Ovary (tissue), 9 donors: ENCODE results near the gene EYS. TPM values are rescaled to one million over a fixed set of nuclear protein-coding genes. Genes with fewer than 3 reads are reported as not detected.

Experiments used
- DNase-seq, 5 donors: peaks; one replicate each; pipeline ENCODE4 v3.0.0-alpha.2; 2019 to 2020
- H3K27ac ChIP-seq, 2 donors: fragments of 200-600 bp; one replicate each; pipeline versions ENCODE4 v1.5.1 to v1.8.0; 2019 to 2022
- H3K27me3 ChIP-seq: fragments of 200-600 bp; one replicate; pipeline ENCODE4 v1.8.0; 2022
- H3K36me3 ChIP-seq: fragments of 200-600 bp; sonication (generic); one replicate; pipeline ENCODE4 v1.5.1; 2019
- H3K4me1 ChIP-seq: one replicate; pipeline ENCODE4 v1.8.1; 2013; ENCODE audit warnings: mild to moderate bottlenecking, moderate library complexity; ENCODE audit not compliant: insufficient read depth
- H3K4me3 ChIP-seq: fragments of 200-600 bp; sonication (generic); one replicate; pipeline ENCODE4 v1.5.1; 2017
- H3K9me3 ChIP-seq, 2 donors: fragments of 200-600 bp in 1 of 2; sonication (generic) in 1 of 2; one replicate each; pipeline versions ENCODE4 v1.5.1 to v1.8.1; 2013 to 2019; ENCODE audit warnings: mild to moderate bottlenecking in 1 of 2, moderate library complexity in 1 of 2
- EP300 ChIP-seq: sonication (generic); formaldehyde crosslinking; IDR thresholded peaks from one replicate; pipeline ENCODE4 v1.6.1; 2017; ENCODE audit warnings: antibody characterized with exemption
- POLR2A ChIP-seq: fragments of 450-650 bp; IDR thresholded peaks from one replicate; pipeline ENCODE4 v1.6.1; 2017; ENCODE audit warnings: antibody characterized with exemption, mild to moderate bottlenecking, moderate library complexity
- WGBS, 3 donors: extraction: QIAGEN DNeasy Blood & Tissue Kit in 1 of 3; methylation state at CpG; one replicate each; pipeline versions ENCODE4 v1.1.5 to v1.1.7; 2013 to 2017; 5-methylcytosine and 5-hydroxymethylcytosine counted together
- intact Hi-C, 4 donors: fragments of 100-400 bp; cut with DNase I; formaldehyde crosslinking; loops; one replicate each; pipeline versions ENCODE4 v1.11.0 to v1.15.1; 2022 to 2023
- polyA plus RNA-seq, 2 donors: library from polyadenylated mRNA; stranded (reverse); fragments of 200-250 nt in 1 of 2; fragments of 350-450 nt in 1 of 2; fragmentation: Illumina TruSeq in 1 of 2; extraction: RNeasy Lipid Tissue Mini Kit (QIAGEN cat#74804) in 1 of 2; gene quantifications; one replicate each; pipeline ENCODE4 v1.2.3, GENCODE V29; 2013 to 2014
- total RNA-seq, 7 donors: library from RNA; depleted of rRNA in 2 of 7; stranded (reverse); fragments of >200 nt in 2 of 7; fragmentation: NEBNext Ultra II Directional in 3 of 7; extraction: Animal tissue kit (Norgen Biotek cat#: 25700) in 3 of 7; gene quantifications; one replicate each; pipeline versions ENCODE4 v1.1.0 to v1.2.4, GENCODE V29; 2016 to 2023
- TF ChIP-seq, protein P1 (sequence below), 3 donors: fragments of 450-650 bp in 2 of 3; fragments of 200-600 bp in 1 of 3; IDR thresholded peaks; one replicate each; pipeline versions ENCODE4 v1.5.1 to v1.8.0; 2016 to 2022; ENCODE audit warnings: antibody characterized with exemption in 3 of 3, mild to moderate bottlenecking in 1 of 3
- donor health status: DM: no; HTN: no; CAD: no; lungs with moderate emphysema.
- donor health status: DM: no; HTN: no; CAD: no.
- donor health status: Bipolar disorder and iron deficiency.
- donor health status: DM: yes; HTN: yes; CAD: no.
- donor health status: DM: no; HTN: no; CAD: no.
- donor health status: DM: yes; HTN: yes; CAD: no.

Gene EYS
- total and polyA plus RNA-seq, 9 donors = under 0.01 to 0.03 (median 0.01) TPM; not detected in 6

DNA sequence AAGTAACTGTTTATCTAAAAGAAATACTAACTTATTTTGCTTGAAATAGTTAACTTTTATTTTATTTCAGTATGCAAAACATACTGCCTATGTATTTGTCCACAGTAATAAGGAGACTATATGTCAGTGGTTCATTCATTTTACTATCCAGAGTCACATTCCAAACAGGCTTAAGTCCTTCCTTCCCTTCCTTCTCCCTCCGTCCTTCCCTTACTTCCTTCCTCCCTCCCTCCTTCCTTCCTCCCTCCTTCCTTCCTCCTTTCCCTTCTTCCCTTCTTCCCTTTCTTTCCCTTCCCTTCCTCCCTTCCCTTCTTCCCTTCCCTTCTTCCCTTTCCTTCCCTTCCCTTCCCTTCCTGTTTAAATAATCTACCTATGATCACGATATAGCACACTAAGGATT, 899.2 kb downstream of the EYS start:
- intact Hi-C loops = no loop called here
- Histone ChIP-seq H3K9me3 (no peaks in the 10 kb centered on the region), H3K27ac (no peak overlapping the region), H3K27me3 (no peaks in the 10 kb centered on the region), H3K4me1 (no peaks in the 10 kb centered on the region), H3K36me3 (no peaks in the 10 kb centered on the region), H3K4me3 (no peak overlapping the region)
- DNase-seq = no peak
- TF ChIP-seq POLR2A = no peak
- TF ChIP-seq, protein P1, sequence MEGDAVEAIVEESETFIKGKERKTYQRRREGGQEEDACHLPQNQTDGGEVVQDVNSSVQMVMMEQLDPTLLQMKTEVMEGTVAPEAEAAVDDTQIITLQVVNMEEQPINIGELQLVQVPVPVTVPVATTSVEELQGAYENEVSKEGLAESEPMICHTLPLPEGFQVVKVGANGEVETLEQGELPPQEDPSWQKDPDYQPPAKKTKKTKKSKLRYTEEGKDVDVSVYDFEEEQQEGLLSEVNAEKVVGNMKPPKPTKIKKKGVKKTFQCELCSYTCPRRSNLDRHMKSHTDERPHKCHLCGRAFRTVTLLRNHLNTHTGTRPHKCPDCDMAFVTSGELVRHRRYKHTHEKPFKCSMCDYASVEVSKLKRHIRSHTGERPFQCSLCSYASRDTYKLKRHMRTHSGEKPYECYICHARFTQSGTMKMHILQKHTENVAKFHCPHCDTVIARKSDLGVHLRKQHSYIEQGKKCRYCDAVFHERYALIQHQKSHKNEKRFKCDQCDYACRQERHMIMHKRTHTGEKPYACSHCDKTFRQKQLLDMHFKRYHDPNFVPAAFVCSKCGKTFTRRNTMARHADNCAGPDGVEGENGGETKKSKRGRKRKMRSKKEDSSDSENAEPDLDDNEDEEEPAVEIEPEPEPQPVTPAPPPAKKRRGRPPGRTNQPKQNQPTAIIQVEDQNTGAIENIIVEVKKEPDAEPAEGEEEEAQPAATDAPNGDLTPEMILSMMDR (IDR thresholded peaks at IDR 0.05) = no peak
- 70 to 81% (median 76%) methylated on average over 2 of the region's 2 CpGs for WGBS, 3 donors

DNA sequence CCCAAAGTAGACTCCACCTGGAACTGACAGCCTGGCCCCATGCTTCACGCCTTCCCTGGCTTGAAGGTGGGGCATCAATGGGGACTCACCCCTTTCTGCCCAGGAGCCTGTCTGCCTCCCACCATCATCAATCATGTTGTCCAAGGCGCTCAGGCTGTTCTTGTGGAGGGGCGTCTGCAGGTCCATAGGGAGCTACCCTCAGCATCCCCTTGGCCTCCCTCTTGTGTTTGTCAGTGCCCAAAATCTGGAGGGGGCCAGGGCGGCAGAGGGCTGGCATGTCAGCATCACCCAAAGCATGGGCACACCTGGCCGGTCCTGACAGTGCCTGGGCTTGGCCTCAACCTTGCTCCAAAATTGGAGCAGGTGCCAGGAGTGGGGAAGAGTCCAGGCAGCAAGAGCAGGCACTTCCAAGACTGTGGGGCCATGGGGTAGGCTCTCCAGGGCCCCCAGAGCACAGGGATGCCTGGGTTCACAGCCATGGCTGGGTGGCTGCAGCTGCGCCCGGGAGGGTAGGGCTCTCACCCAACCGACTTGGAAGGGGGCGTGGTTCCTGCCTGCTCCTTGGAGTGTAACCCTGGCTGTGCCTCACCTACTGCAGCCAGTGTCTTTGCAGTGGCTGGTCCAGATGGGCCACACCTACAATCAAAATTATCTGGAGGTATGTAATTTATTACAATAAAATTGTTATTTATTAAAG, 903.4 kb downstream of the EYS start:
- WGBS, 3 donors = 85 to 90% (median 90%) methylated on average over 9 of the region's 9 CpGs
- intact Hi-C loops = no loop called here
- TF ChIP-seq EP300 = no peak
- TF ChIP-seq POLR2A = no peak
- Histone ChIP-seq H3K4me3 (no peak overlapping the region), H3K4me1 (no peaks in the 10 kb centered on the region), H3K27ac (no peak overlapping the region), H3K36me3 (no peaks in the 10 kb centered on the region), H3K27me3 (no peaks in the 10 kb centered on the region), H3K9me3 (no peaks in the 10 kb centered on the region)
- no peak for DNase-seq

DNA sequence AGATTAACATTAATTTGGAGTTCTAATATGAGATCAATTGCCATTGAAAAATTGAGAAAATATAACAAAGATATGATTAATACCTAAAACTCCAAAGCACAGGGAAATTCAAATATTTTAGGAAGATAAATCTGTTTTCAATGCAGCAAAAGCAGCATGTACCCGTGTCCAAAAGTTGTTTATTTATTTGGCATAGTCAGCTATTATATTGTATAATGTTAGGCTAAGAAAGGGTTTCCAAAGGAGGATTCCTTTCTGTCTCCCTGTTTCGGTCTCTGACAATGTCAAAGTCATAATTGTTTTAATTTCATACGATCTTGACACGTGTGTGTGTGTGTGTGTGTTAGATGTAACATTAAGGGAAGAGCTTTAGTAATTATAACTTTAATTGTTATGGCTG, 914.5 kb downstream of the EYS start:
- Histone ChIP-seq H3K4me3 (no peak overlapping the region), H3K9me3 (no peaks in the 10 kb centered on the region), H3K4me1 (no peaks in the 10 kb centered on the region), H3K27me3 (no peaks in the 10 kb centered on the region), H3K27ac (no peak overlapping the region), H3K36me3 (no peaks in the 10 kb centered on the region)
- intact Hi-C loops = no loop called here
- TF ChIP-seq, protein P1 (IDR thresholded peaks at IDR 0.05) = no peak
- no peak for TF ChIP-seq POLR2A
- TF ChIP-seq EP300 = no peak
- DNase-seq = no peak
- 63 to 76% (median 67%) methylated on average over 4 of the region's 4 CpGs for WGBS, 3 donors

DNA sequence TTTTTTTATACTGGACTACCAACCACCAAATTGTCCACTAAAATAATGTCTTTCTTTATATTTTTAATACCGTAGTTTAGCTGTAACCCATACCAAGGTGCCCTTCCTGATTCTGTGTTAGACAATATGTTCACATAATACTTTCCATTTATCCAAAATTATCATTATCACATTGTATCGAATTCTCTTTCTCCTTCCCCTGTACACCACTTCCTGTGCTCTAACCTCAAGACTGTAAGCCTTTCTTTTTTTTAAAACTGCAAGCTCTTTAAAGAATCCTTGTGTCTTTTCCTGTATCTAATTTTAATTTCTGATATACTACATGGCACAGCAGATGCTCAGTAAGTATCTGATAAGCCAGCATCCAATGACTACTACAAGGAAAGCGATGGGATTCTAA, 917.5 kb downstream of the EYS start:
- intact Hi-C loops = no loop called here
- 79 to 80% (median 79%) methylated on average over 3 of the region's 3 CpGs for WGBS, 3 donors
- H3K9me3 ChIP-seq = no peaks in the 10 kb centered on the region

DNA sequence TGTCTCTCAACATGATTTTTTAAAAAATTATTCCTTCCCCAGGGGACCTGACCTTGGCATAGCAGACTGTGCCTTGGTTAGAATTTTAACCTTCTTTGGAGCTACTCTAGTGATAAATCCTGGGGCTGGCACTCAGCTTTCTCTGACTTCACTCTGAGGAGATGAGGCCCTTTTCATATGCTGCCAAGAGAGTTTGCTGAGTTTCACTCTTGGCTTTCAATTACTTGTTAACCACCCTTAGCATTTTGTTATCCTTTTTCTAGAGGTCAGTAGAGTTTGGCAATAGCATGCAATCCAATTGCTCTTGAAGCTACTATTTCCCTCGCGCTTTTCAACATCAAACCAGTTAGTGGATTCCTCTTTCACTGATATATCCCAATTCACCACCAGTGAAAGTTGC, 920.3 kb downstream of the EYS start:
- intact Hi-C loops = no loop called here
- no peak for TF ChIP-seq EP300
- H3K9me3 ChIP-seq = no peaks in the 10 kb centered on the region
- H3K27ac ChIP-seq = no peak overlapping the region
- no peaks in the 10 kb centered on the region for H3K4me1 ChIP-seq
- 39 to 72% (median 40%) methylated on average over 2 of the region's 2 CpGs for WGBS, 3 donors
- DNase-seq = no peak
- no peak overlapping the region for H3K4me3 ChIP-seq
- H3K36me3 ChIP-seq = no peaks in the 10 kb centered on the region
- H3K27me3 ChIP-seq = no peaks in the 10 kb centered on the region

More for the DNA sequence above, 917.5 kb downstream of the EYS start:
- Histone ChIP-seq H3K27ac (no peak overlapping the region), H3K36me3 (no peaks in the 10 kb centered on the region), H3K4me3 (no peak overlapping the region), H3K27me3 (no peaks in the 10 kb centered on the region), H3K4me1 (no peaks in the 10 kb centered on the region)
- DNase-seq = no peak
- TF ChIP-seq POLR2A = no peak
- no peak for TF ChIP-seq EP300
- TF ChIP-seq, protein P1 (IDR thresholded peaks at IDR 0.05) = no peak
